Brain microvascular endothelial cell (primary cell): ENCODE results near the gene SMARCA4.

ENCODE experiments used
- DNase-seq: peaks from one replicate; pipeline ENCODE4 v3.0.0-alpha.2; 2020
- H3K27ac ChIP-seq: fragments of 250-450 bp; sonication (Bioruptor Pico); 2 replicates; pipeline ENCODE4 v1.5.1; 2020; ENCODE audit warnings: mild to moderate bottlenecking, moderate library complexity
- H3K27me3 ChIP-seq: fragments of 250-450 bp; sonication (Bioruptor Pico); replicated peaks from 2 replicates; pipeline ENCODE4 v1.5.1; 2020; ENCODE audit warnings: mild to moderate bottlenecking
- H3K36me3 ChIP-seq: fragments of 250-450 bp; sonication (Bioruptor Pico); replicated peaks from 2 replicates; pipeline ENCODE4 v1.5.1; 2020; ENCODE audit warnings: mild to moderate bottlenecking
- H3K4me3 ChIP-seq: 2 replicates; pipeline ENCODE4 v1.5.1; 2011; ENCODE audit warnings: low read depth, mild to moderate bottlenecking, control low read depth, low read length, moderate library complexity
- CTCF ChIP-seq: IDR thresholded peaks from 2 replicates; pipeline ENCODE4 v1.5.1; 2011; ENCODE audit warnings: low read depth, mild to moderate bottlenecking, moderate library complexity, low read length, control low read depth, inconsistent platforms; ENCODE audit errors: missing control alignments
- in situ Hi-C: cut with HindIII; loops from 2 replicates; pipeline ENCODE4 v1.10.0; 2017; ENCODE audit warnings: low sequenced_read_pairs, low pct_ligation_motif_present

The SMARCA4 gene

GRCh38 chr19:10960314-10961072, at the start of gene SMARCA4:
SMARCA4 (plus strand) TSS chr19:10961030; CDS start chr19:10984152, 23,122 bp downstream.
- DNase-seq: peak; percentile 91
- Histone ChIP-seq H3K36me3 (no peaks in the 10 kb centered on the region), H3K27ac (peak within 1 kb of the TSS; percentile 64), H3K27me3 (no peaks in the 10 kb centered on the region), H3K4me3 (peak within 1 kb of the TSS; percentile 91)
- in situ Hi-C loops: no loop called here
- no peak for TF ChIP-seq CTCF

GRCh38 chr19:10911579-10912363, 49.1 kb upstream of the SMARCA4 start:
- in situ Hi-C loops: no loop called here
- TF ChIP-seq CTCF: no peak
- H3K27ac ChIP-seq: no peak overlapping the region
- H3K27me3 ChIP-seq: no peaks in the 10 kb centered on the region
- no peak overlapping the region for H3K4me3 ChIP-seq
- no peak for DNase-seq
- peaks cover 50% of the 10 kb centered on the region for H3K36me3 ChIP-seq

- no peak for DNase-seq
- H3K4me3 ChIP-seq: no peak overlapping the region
- H3K27me3 ChIP-seq: no peaks in the 10 kb centered on the region
- in situ Hi-C loops: no loop called here
- TF ChIP-seq CTCF: no peak
- no peak overlapping the region for H3K27ac ChIP-seq
- peaks cover 50% of the 10 kb centered on the region for H3K36me3 ChIP-seq
Observed at GRCh38 chr19:10912619-10913018, 48.2 kb upstream of the SMARCA4 start.

GRCh38 chr19:10913716-10914340, 47.0 kb upstream of the SMARCA4 start:
- no peaks in the 10 kb centered on the region for H3K27me3 ChIP-seq
- no peak for TF ChIP-seq CTCF
- H3K4me3 ChIP-seq: no peak overlapping the region
- H3K36me3 ChIP-seq: peaks cover 45% of the 10 kb centered on the region
- in situ Hi-C loops: no loop called here
- no peak overlapping the region for H3K27ac ChIP-seq
- no peak for DNase-seq

- peak; percentile 47 for TF ChIP-seq CTCF
- H3K4me3 ChIP-seq: no peak overlapping the region
- H3K36me3 ChIP-seq: peaks cover 60% of the 10 kb centered on the region
- H3K27ac ChIP-seq: no peak overlapping the region
- H3K27me3 ChIP-seq: no peaks in the 10 kb centered on the region
- peak; percentile 32 for DNase-seq
- in situ Hi-C loops: no loop called here
Observed at GRCh38 chr19:10915130-10916091, 45.4 kb upstream of the SMARCA4 start.
